IMR-90 (cell line): ENCODE results near the gene PCDHA4. TPM values are rescaled to one million over a fixed set of nuclear protein-coding genes. Genes with fewer than 3 reads are reported as not detected.

ENCODE experiments used
- ATAC-seq: fragments of 200-7000 bp; cut with Tn5 transposase; 2 replicates; pipeline ENCODE4 v1.9.1; 2020; ENCODE audit warnings: low read depth, mild to moderate bottlenecking, moderate library complexity
- BruUV-seq: library from RNA; stranded (reverse); fragments of 400-500 nt; replicated peaks from 2 replicates; lab custom pipeline; 2021; lab: Mats Ljungman, UMichigan
- CTCF ChIA-PET: fragments of 300-600 bp; formaldehyde crosslinking; extraction: SDS; loops from one replicate; lab custom pipeline; 2021; ENCODE audit warnings: antibody characterized with exemption; lab: Yijun Ruan, JAX
- POLR2A ChIA-PET: fragments of 300-600 bp; sonication (Branson Sonifier 250); formaldehyde crosslinking; loops from one replicate; lab custom pipeline; 2022; ENCODE audit warnings: antibody characterized with exemption; ENCODE audit not compliant: unreplicated experiment; lab: Charles Lee
- DNase-seq: peaks from one replicate; pipeline ENCODE4 v3.0.0; 2013
- H2AFZ ChIP-seq: replicated peaks from 2 replicates; pipeline ENCODE3; 2013; ENCODE audit warnings: low read length, mild to moderate bottlenecking; ENCODE audit not compliant: poor library complexity
- H2AK5ac ChIP-seq: 2 replicates; pipeline ENCODE4 v1.6.1; 2013; ENCODE audit warnings: low read depth, low read length, inconsistent platforms
- H2AK9ac ChIP-seq: replicated peaks from 2 replicates; pipeline ENCODE3; 2013; ENCODE audit warnings: mild to moderate bottlenecking, low read depth, low read length, moderate library complexity; ENCODE audit not compliant: poor library complexity
- H2BK120ac ChIP-seq: 2 replicates; pipeline ENCODE4 v1.6.1; 2013; ENCODE audit warnings: low read depth, low read length, inconsistent platforms
- H2BK15ac ChIP-seq: 3 replicates; pipeline ENCODE4 v1.6.1; 2013; ENCODE audit warnings: low read depth, low read length, inconsistent platforms
- H2BK20ac ChIP-seq: 2 replicates; pipeline ENCODE4 v1.6.1; 2013; ENCODE audit warnings: low read depth, mild to moderate bottlenecking, inconsistent platforms, low read length, moderate library complexity
- H2BK5ac ChIP-seq: 2 replicates; pipeline ENCODE4 v1.6.1; 2013; ENCODE audit warnings: mild to moderate bottlenecking, low read depth, low read length, inconsistent platforms; ENCODE audit not compliant: poor library complexity, severe bottlenecking
- H3K14ac ChIP-seq: replicated peaks from 2 replicates; pipeline ENCODE4 v1.6.1; 2013; ENCODE audit warnings: low read depth, low read length, inconsistent platforms
- H3K18ac ChIP-seq: 2 replicates; pipeline ENCODE4 v1.6.1; 2013; ENCODE audit warnings: low read depth, low read length, control low read depth
- H3K23ac ChIP-seq: 2 replicates; pipeline ENCODE4 v1.6.1; 2013; ENCODE audit warnings: low read depth, low read length, inconsistent platforms
- H3K27ac ChIP-seq: 2 replicates; pipeline ENCODE4 v1.5.1; 2013; ENCODE audit warnings: mild to moderate bottlenecking, control low read depth, low read length; ENCODE audit not compliant: insufficient read depth
- H3K27me3 ChIP-seq: 2 replicates; pipeline ENCODE4 v1.6.1; 2013; ENCODE audit warnings: low read length; ENCODE audit not compliant: control insufficient read depth, insufficient read depth
- H3K36me3 ChIP-seq: 2 replicates; pipeline ENCODE4 v1.6.1; 2013; ENCODE audit warnings: low read length, mixed read lengths; ENCODE audit not compliant: control insufficient read depth, insufficient read depth
- H3K4ac ChIP-seq: 2 replicates; pipeline ENCODE4 v1.6.1; 2013; ENCODE audit warnings: low read depth, low read length, inconsistent platforms
- H3K4me1 ChIP-seq: 2 replicates; pipeline ENCODE4 v1.6.1; 2013; ENCODE audit warnings: low read length, mixed read lengths; ENCODE audit not compliant: control insufficient read depth, insufficient read depth
- H3K4me2 ChIP-seq: 2 replicates; pipeline ENCODE4 v1.6.1; 2013; ENCODE audit warnings: low read depth, mild to moderate bottlenecking, control low read depth, low read length, moderate library complexity
- H3K4me3 ChIP-seq: 2 replicates; pipeline ENCODE4 v1.5.1; 2013; ENCODE audit warnings: low read depth, mild to moderate bottlenecking, control low read depth, low read length, moderate library complexity; ENCODE audit not compliant: insufficient read depth
- H3K56ac ChIP-seq: 2 replicates; pipeline ENCODE4 v1.6.1; 2013; ENCODE audit warnings: low read length, inconsistent platforms; ENCODE audit not compliant: insufficient read depth; ENCODE audit errors: extremely low read depth
- H3K79me1 ChIP-seq, 2 experiments: 2 replicates each; pipeline ENCODE4 v1.6.1; 2013; ENCODE audit warnings: low read length in 2 of 2, inconsistent platforms in 1 of 2, low read depth in 1 of 2
- H3K9ac ChIP-seq: 2 replicates; pipeline ENCODE4 v1.6.1; 2013; ENCODE audit warnings: low read depth, low read length, control low read depth
- H3K9me1 ChIP-seq: 2 replicates; pipeline ENCODE4 v1.6.1; 2013; ENCODE audit warnings: low read length, inconsistent platforms; ENCODE audit not compliant: insufficient read depth
- H3K9me3 ChIP-seq: 2 replicates; pipeline ENCODE4 v1.6.1; 2013; ENCODE audit warnings: low read length; ENCODE audit not compliant: control insufficient read depth, insufficient read depth
- H4K20me1 ChIP-seq: 2 replicates; pipeline ENCODE4 v1.6.1; 2013; ENCODE audit warnings: low read length, inconsistent platforms; ENCODE audit not compliant: insufficient read depth
- H4K5ac ChIP-seq: 2 replicates; pipeline ENCODE4 v1.6.1; 2013; ENCODE audit warnings: mild to moderate bottlenecking, low read depth, low read length, control low read depth
- H4K8ac ChIP-seq, 2 experiments: 2 replicates each; pipeline ENCODE4 v1.6.1; 2013; ENCODE audit warnings: low read depth in 2 of 2, low read length in 2 of 2, control low read depth in 1 of 2, inconsistent platforms in 1 of 2
- H4K91ac ChIP-seq: 2 replicates; pipeline ENCODE4 v1.6.1; 2013; ENCODE audit warnings: low read depth, low read length, inconsistent platforms; ENCODE audit not compliant: insufficient read depth
- BHLHE40 ChIP-seq: fragments of 150-350 bp; IDR thresholded peaks from 2 replicates; pipeline ENCODE4 v1.6.1; 2016; ENCODE audit warnings: mild to moderate bottlenecking, low read depth, low read length
- CEBPB ChIP-seq: IDR thresholded peaks from 2 replicates; pipeline ENCODE4 v1.6.1; 2012; ENCODE audit warnings: low read depth, low read length, improper control_type of control experiment
- CHD1 ChIP-seq: IDR thresholded peaks from 2 replicates; pipeline ENCODE4 v1.6.1; 2012; ENCODE audit warnings: low read depth, low read length, improper control_type of control experiment
- FOS ChIP-seq: fragments of 150-350 bp; IDR thresholded peaks from 2 replicates; pipeline ENCODE4 v1.6.1; 2016; ENCODE audit warnings: low read depth, low read length
- MAFK ChIP-seq: IDR thresholded peaks from 2 replicates; pipeline ENCODE4 v1.6.1; 2012; ENCODE audit warnings: low read depth, low read length, improper control_type of control experiment
- MAZ ChIP-seq: IDR thresholded peaks from 2 replicates; pipeline ENCODE4 v1.6.1; 2012; ENCODE audit warnings: low read depth, mild to moderate bottlenecking, low read length, improper control_type of control experiment, moderate library complexity, borderline replicate concordance
- MXI1 ChIP-seq: IDR thresholded peaks from 2 replicates; pipeline ENCODE4 v1.6.1; 2012; ENCODE audit warnings: low read depth, mild to moderate bottlenecking, low read length, moderate library complexity, borderline replicate concordance
- NFE2L2 ChIP-seq: fragments of 150-350 bp; IDR thresholded peaks from 2 replicates; pipeline ENCODE4 v1.6.1; 2016; ENCODE audit warnings: low read depth, mild to moderate bottlenecking, low read length
- POLR2A ChIP-seq: IDR thresholded peaks from 2 replicates; pipeline ENCODE4 v1.6.1; 2012; ENCODE audit warnings: mild to moderate bottlenecking, low read depth, low read length
- RAD21 ChIP-seq: IDR thresholded peaks from 2 replicates; pipeline ENCODE4 v1.6.1; 2012; ENCODE audit warnings: low read length, improper control_type of control experiment
- RCOR1 ChIP-seq: IDR thresholded peaks from 2 replicates; pipeline ENCODE4 v1.6.1; 2012; ENCODE audit warnings: mild to moderate bottlenecking, low read length, improper control_type of control experiment; ENCODE audit not compliant: insufficient replicate concordance
- RFX5 ChIP-seq: IDR thresholded peaks from 2 replicates; pipeline ENCODE4 v1.8.0; 2012; ENCODE audit warnings: low read depth, mild to moderate bottlenecking, low read length, moderate library complexity
- SMC3 ChIP-seq: fragments of 150-350 bp; IDR thresholded peaks from 2 replicates; pipeline ENCODE4 v1.6.1; 2016; ENCODE audit warnings: low read depth, mild to moderate bottlenecking, antibody characterized with exemption, low read length, moderate library complexity
- WGBS, 2 experiments: methylation state at CpG; one replicate each; pipeline versions ENCODE4 v1.1.5 to v1.1.7; 2013; ENCODE audit warnings: missing lambda C conversion rate in 2 of 2; ENCODE audit not compliant: insufficient read length in 1 of 2; ENCODE audit errors: extremely low coverage in 2 of 2; 5-methylcytosine and 5-hydroxymethylcytosine counted together
- dilution Hi-C: fragments of 300-500 bp; cut with HindIII; formaldehyde crosslinking; loops from one replicate; pipeline ENCODE4 v1.14.3; 2018; ENCODE audit warnings: low sequenced_read_pairs; ENCODE audit not compliant: unreplicated experiment
- in situ Hi-C: fragments of 300-500 bp; cut with MboI; formaldehyde crosslinking; loops from 3 replicates; pipeline ENCODE4 v1.14.3; 2019; ENCODE audit warnings: low sequenced_read_pairs, inconsistent platforms, mixed read lengths
- intact Hi-C: fragments of 100-400 bp; cut with micrococcal nuclease; formaldehyde crosslinking; loops from 2 replicates; pipeline ENCODE4 v1.10.0; 2022
- polyA plus RNA-seq, 3 experiments: library from polyadenylated mRNA; depleted of rRNA; stranded (reverse); fragments of >200 nt; gene quantifications; 2 replicates each; pipeline ENCODE4 v1.2.3, GENCODE V29; 2012; ENCODE audit warnings: low replicate concordance in 1 of 3
- total RNA-seq: library from RNA; depleted of rRNA; stranded (reverse); fragments of >200 nt; gene quantifications from 2 replicates; pipeline ENCODE4 v1.2.3, GENCODE V29; 2012
- TF ChIP-seq, protein P1 (sequence below): fragments of 150-350 bp; IDR thresholded peaks from 2 replicates; pipeline ENCODE4 v1.6.1; 2017; ENCODE audit warnings: mild to moderate bottlenecking, antibody characterized with exemption, low read length, low read depth
- TF ChIP-seq, protein P2 (sequence below): fragments of 150-350 bp; IDR thresholded peaks from 2 replicates; pipeline ENCODE4 v1.6.1; 2016; ENCODE audit warnings: low read depth, mild to moderate bottlenecking, low read length, moderate library complexity, borderline replicate concordance
- TF ChIP-seq, protein P3 (sequence below): conservative IDR thresholded peaks from 2 replicates; pipeline ENCODE4 v1.5.1; 2012; ENCODE audit warnings: mild to moderate bottlenecking, low read depth, low read length, improper control_type of control experiment

Gene PCDHA4
- total and polyA plus RNA-seq, 2 of the 4 experiments (the other 2 are of a cell fraction) = under 0.01 to 0.02 TPM

DNA sequence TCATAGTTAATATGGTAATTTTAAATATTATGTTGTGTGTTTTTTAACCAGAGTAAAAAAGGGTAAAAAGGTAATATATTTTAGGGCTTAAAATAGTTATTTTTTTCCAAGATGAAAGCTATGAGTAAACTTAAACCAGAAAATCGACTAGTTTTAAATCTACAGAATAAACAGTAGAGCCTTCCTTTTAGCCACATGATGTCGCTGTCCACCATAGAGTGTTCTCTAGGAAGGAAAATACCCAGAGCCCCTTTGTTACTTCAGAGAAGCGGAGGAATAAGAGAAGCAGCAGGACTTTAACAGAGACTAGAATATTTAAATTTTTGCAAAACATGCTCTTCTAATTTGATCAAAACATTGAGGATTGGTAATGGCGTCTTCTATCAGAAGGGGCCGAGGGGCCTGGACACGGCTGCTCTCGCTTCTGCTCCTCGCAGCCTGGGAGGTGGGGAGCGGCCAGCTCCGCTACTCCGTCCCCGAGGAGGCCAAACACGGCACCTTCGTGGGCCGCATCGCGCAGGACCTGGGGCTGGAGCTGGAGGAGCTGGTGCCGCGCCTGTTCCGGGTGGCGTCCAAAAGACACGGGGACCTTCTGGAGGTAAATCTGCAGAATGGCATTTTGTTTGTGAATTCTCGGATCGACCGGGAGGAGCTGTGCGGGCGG lies 12.1 kb upstream of the PCDHA4 start, which contains the start of gene PCDHA2:
Gene PCDHA2, plus strand, starts transcription at position 258 of the 664 bp plus-strand sequence.
- no peak within 1 kb of the TSS for H2BK20ac ChIP-seq
- intact Hi-C loops = no loop called here
- no peak within 1 kb of the TSS for H4K8ac ChIP-seq
- no peak for TF ChIP-seq CEBPB
- TF ChIP-seq RCOR1 = no peak
- TF ChIP-seq MAFK = no peak
- TF ChIP-seq BHLHE40 = no peak
- TF ChIP-seq, protein P1, sequence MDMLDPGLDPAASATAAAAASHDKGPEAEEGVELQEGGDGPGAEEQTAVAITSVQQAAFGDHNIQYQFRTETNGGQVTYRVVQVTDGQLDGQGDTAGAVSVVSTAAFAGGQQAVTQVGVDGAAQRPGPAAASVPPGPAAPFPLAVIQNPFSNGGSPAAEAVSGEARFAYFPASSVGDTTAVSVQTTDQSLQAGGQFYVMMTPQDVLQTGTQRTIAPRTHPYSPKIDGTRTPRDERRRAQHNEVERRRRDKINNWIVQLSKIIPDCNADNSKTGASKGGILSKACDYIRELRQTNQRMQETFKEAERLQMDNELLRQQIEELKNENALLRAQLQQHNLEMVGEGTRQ = no peak
- no peak for TF ChIP-seq NFE2L2
- no peak for TF ChIP-seq RFX5
- TF ChIP-seq MXI1 = no peak
- no peak for TF ChIP-seq SMC3
- TF ChIP-seq RAD21 = no peak
- no peak for TF ChIP-seq POLR2A
- TF ChIP-seq, protein P2, sequence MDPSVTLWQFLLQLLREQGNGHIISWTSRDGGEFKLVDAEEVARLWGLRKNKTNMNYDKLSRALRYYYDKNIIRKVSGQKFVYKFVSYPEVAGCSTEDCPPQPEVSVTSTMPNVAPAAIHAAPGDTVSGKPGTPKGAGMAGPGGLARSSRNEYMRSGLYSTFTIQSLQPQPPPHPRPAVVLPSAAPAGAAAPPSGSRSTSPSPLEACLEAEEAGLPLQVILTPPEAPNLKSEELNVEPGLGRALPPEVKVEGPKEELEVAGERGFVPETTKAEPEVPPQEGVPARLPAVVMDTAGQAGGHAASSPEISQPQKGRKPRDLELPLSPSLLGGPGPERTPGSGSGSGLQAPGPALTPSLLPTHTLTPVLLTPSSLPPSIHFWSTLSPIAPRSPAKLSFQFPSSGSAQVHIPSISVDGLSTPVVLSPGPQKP = no peak
- TF ChIP-seq, protein P3, sequence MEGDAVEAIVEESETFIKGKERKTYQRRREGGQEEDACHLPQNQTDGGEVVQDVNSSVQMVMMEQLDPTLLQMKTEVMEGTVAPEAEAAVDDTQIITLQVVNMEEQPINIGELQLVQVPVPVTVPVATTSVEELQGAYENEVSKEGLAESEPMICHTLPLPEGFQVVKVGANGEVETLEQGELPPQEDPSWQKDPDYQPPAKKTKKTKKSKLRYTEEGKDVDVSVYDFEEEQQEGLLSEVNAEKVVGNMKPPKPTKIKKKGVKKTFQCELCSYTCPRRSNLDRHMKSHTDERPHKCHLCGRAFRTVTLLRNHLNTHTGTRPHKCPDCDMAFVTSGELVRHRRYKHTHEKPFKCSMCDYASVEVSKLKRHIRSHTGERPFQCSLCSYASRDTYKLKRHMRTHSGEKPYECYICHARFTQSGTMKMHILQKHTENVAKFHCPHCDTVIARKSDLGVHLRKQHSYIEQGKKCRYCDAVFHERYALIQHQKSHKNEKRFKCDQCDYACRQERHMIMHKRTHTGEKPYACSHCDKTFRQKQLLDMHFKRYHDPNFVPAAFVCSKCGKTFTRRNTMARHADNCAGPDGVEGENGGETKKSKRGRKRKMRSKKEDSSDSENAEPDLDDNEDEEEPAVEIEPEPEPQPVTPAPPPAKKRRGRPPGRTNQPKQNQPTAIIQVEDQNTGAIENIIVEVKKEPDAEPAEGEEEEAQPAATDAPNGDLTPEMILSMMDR = no peak
- no peak for TF ChIP-seq MAZ
- no peak for TF ChIP-seq CHD1
- no peak for TF ChIP-seq FOS
- no peaks in the 10 kb centered on the region for H3K9me1 ChIP-seq
- ChIA-PET CTCF (interaction anchor here (0.6 kb wide), 1 partner anchor 57 kb away, joined by 3 read pairs; no protein-coding TSS in a partner anchor), POLR2A (no interaction called here)
- no peak within 1 kb of the TSS for H3K56ac ChIP-seq
- 21% methylated on average over 10 of the region's 27 CpGs; no CpG with 5 or more reads in 1 of the 2 experiments for whole genome bisulfite sequencing, 2 experiments
- H3K18ac ChIP-seq = no peak within 1 kb of the TSS
- no peak for ATAC-seq
- no peak within 1 kb of the TSS for H3K4ac ChIP-seq
- H4K20me1 ChIP-seq = no peaks in the 10 kb centered on the region
- in situ Hi-C loops = no loop called here
- H4K5ac ChIP-seq = no peak within 1 kb of the TSS
- no peak for DNase-seq
- BruUV-seq = no TSS peak
- no peak within 1 kb of the TSS for H2AK9ac ChIP-seq
- no peak within 1 kb of the TSS for H3K4me3 ChIP-seq
- H2AFZ ChIP-seq = no peak within 1 kb of the TSS
- H3K4me2 ChIP-seq = no peak within 1 kb of the TSS
- no peaks in the 10 kb centered on the region for H3K79me1 ChIP-seq
- no peak within 1 kb of the TSS for H2BK15ac ChIP-seq
- H2AK5ac ChIP-seq = no peak within 1 kb of the TSS
- no peak within 1 kb of the TSS for H4K91ac ChIP-seq
- no peak within 1 kb of the TSS for H3K27ac ChIP-seq
- H2BK5ac ChIP-seq = no peak within 1 kb of the TSS
- no peak within 1 kb of the TSS for H3K14ac ChIP-seq
- H3K23ac ChIP-seq = no peak within 1 kb of the TSS
- no peaks in the 10 kb centered on the region for H3K4me1 ChIP-seq
- no peaks in the 10 kb centered on the region for H3K27me3 ChIP-seq
- H2BK120ac ChIP-seq = no peak within 1 kb of the TSS
- H3K9ac ChIP-seq = no peak within 1 kb of the TSS
- dilution Hi-C loops = no loop called here
- peaks cover 14% of the 10 kb centered on the region for H3K9me3 ChIP-seq
- no peaks in the 10 kb centered on the region for H3K36me3 ChIP-seq
